ENCODE results near the gene CMIP. TPM values are rescaled to one million over a fixed set of nuclear protein-coding genes. Genes with fewer than 3 reads are reported as not detected.

Gene CMIP
- total and polyA plus RNA-seq, 3 donors from 2014 or later: 34.9 to 72.5 (median 42.0) TPM

GRCh38 chr16:81555660-81556059 is 111.1 kb downstream of the CMIP start:
- no peak for DNase-seq
- Histone ChIP-seq H3K4me3 (no peak overlapping the region), H3K27me3 (no peaks in the 10 kb centered on the region), H3K9me3 (no peaks in the 10 kb centered on the region), H3K4me1 (no peaks in the 10 kb centered on the region), H3K36me3 (ENCODE audit: low read depth, missing control alignments) (no peaks in the 10 kb centered on the region), H3K27ac (no peak overlapping the region)
- WGBS, 2 donors: 86 to 88% methylated on average over 3 of the region's 3 CpGs
- intact Hi-C loops (cut with DNase I; ENCODE audit: low total_unique reads): no loop called here
- TF ChIP-seq CTCF (IDR thresholded peaks at IDR 0.05) (no peak), POLR2A (IDR thresholded peaks at IDR 0.05) (no peak)

GRCh38 chr16:81556715-81557284 is 112.2 kb downstream of the CMIP start:
- intact Hi-C loops (cut with DNase I; ENCODE audit: low total_unique reads): no loop called here
- TF ChIP-seq CTCF (IDR thresholded peaks at IDR 0.05): no peak
- no peak for TF ChIP-seq POLR2A (IDR thresholded peaks at IDR 0.05)

GRCh38 chr16:81558077-81558443 is 113.5 kb downstream of the CMIP start:
- TF ChIP-seq POLR2A (IDR thresholded peaks at IDR 0.05): no peak
- no peak for TF ChIP-seq CTCF (IDR thresholded peaks at IDR 0.05)
- Histone ChIP-seq H3K27ac (no peak overlapping the region), H3K9me3 (no peaks in the 10 kb centered on the region), H3K36me3 (ENCODE audit: low read depth, missing control alignments) (no peaks in the 10 kb centered on the region), H3K27me3 (no peaks in the 10 kb centered on the region), H3K4me3 (no peak overlapping the region), H3K4me1 (no peaks in the 10 kb centered on the region)
- intact Hi-C loops (cut with DNase I; ENCODE audit: low total_unique reads): no loop called here
- no peak for DNase-seq
- 84 to 88% methylated on average over 15 of the region's 15 CpGs for WGBS, 2 donors

More at GRCh38 chr16:81556715-81557284, 112.2 kb downstream of the CMIP start:
- no peak overlapping the region for H3K4me3 ChIP-seq
- no peak for DNase-seq
- H3K4me1 ChIP-seq: no peaks in the 10 kb centered on the region
- no peaks in the 10 kb centered on the region for H3K36me3 ChIP-seq (ENCODE audit: low read depth, missing control alignments)
- WGBS, 2 donors: 83 to 91% methylated on average over 13 of the region's 13 CpGs
- no peaks in the 10 kb centered on the region for H3K9me3 ChIP-seq
- no peaks in the 10 kb centered on the region for H3K27me3 ChIP-seq
- no peak overlapping the region for H3K27ac ChIP-seq

- intact Hi-C loops (cut with DNase I; ENCODE audit: low total_unique reads): no loop called here
- 84 to 85% methylated on average over 8 to 16 of the region's 16 CpGs for WGBS, 2 donors
- TF ChIP-seq POLR2A (IDR thresholded peaks at IDR 0.05) (no peak), CTCF (IDR thresholded peaks at IDR 0.05) (no peak)
- H3K9me3 ChIP-seq: no peaks in the 10 kb centered on the region
- no peaks in the 10 kb centered on the region for H3K4me1 ChIP-seq
- no peak overlapping the region for H3K4me3 ChIP-seq
- H3K27me3 ChIP-seq: no peaks in the 10 kb centered on the region
- no peak overlapping the region for H3K27ac ChIP-seq
- no peaks in the 10 kb centered on the region for H3K36me3 ChIP-seq (ENCODE audit: low read depth, missing control alignments)
- no peak for DNase-seq
These were observed 114.0 kb downstream of the CMIP start for GRCh38 chr16:81558444-81559175.
